SK-N-DZ (cell line): ENCODE data around the gene UBXN1.

Source experiments
- DNase-seq: peaks from one replicate; pipeline ENCODE4 v3.0.0-alpha.2; 2015; ENCODE audit warnings: low spot score
- small RNA-seq, 2 experiments: library from RNA; depleted of rRNA; stranded (forward); fragments of <200 nt; gene quantifications; one replicate each; pipeline ENCODE3, GENCODE V24; 2014

UBXN1 gene

GRCh38 chr11:62645946-62646824 is 32.7 kb downstream of the UBXN1 start, which contains the start of gene GANAB:
Gene GANAB, minus strand, starts transcription at chr11:62646613. Its CDS starts 14 bp downstream, at chr11:62646599.
- DNase-seq = peak; percentile 98

GRCh38 chr11:62645671-62645945 is 33.3 kb downstream of the UBXN1 start:
- no peak for DNase-seq

GRCh38 chr11:62644220-62644619 is 34.7 kb downstream of the UBXN1 start:
- no peak for DNase-seq

GRCh38 chr11:62632492-62632891 is 46.4 kb downstream of the UBXN1 start:
- no peak for DNase-seq

GRCh38 chr11:62627713-62628112 is 51.2 kb downstream of the UBXN1 start:
- DNase-seq = no peak

Small RNA genes within 50 kb of the gene (small RNA-seq; reads per million reads assigned to genes)
- 0 reads per million in 2 experiments for gene SNORA57
